ENCODE measurements around the gene ZC2HC1B. TPM values are rescaled to one million over a fixed set of nuclear protein-coding genes. Genes with fewer than 3 reads are reported as not detected.

ZC2HC1B gene
- total RNA-seq, 2 experiments from 2014 or later, result not detected

- CTCF ChIA-PET, result no interaction called here
- H3K36me3 Mint-ChIP-seq (ENCODE audit: low read depth), result no peaks in the 10 kb centered on the region
- no peak for DNase-seq
- H3K4me3 Mint-ChIP-seq, result no peak overlapping the region
- ATAC-seq, result no peak
- H3K4me1 Mint-ChIP-seq, result peaks cover 2% of the 10 kb centered on the region
- H3K9me3 Mint-ChIP-seq (ENCODE audit: low read depth), result no peaks in the 10 kb centered on the region
- intact Hi-C loops (cut with DNase I, micrococcal nuclease), result no loop called here
- H3K27me3 Mint-ChIP-seq, result no peaks in the 10 kb centered on the region
- POLR2A ChIA-PET, result no interaction called here
- no peak overlapping the region for H3K27ac Mint-ChIP-seq
These were observed 112.6 kb downstream of the ZC2HC1B start for GRCh38 chr6:143976806-143977349.

GRCh38 chr6:143980921-143981320 is 116.6 kb downstream of the ZC2HC1B start:
- intact Hi-C loops (cut with DNase I, micrococcal nuclease), result no loop called here
- ATAC-seq (no peak), DNase-seq (no peak)
- Mint-ChIP-seq H3K36me3 (ENCODE audit: low read depth) (no peaks in the 10 kb centered on the region), H3K4me1 (peaks cover 2% of the 10 kb centered on the region), H3K27ac (no peak overlapping the region), H3K9me3 (ENCODE audit: low read depth) (no peaks in the 10 kb centered on the region), H3K27me3 (no peaks in the 10 kb centered on the region), H3K4me3 (no peak overlapping the region)
- POLR2A ChIA-PET, result no interaction called here
- CTCF ChIA-PET, result interaction anchor here (0.8 to 2.1 kb wide), 3 partner anchors 37 to 1330 kb away, joined by 3 to 5 read pairs (median 3); no protein-coding TSS in a partner anchor

GRCh38 chr6:143982968-143983367 is 118.7 kb downstream of the ZC2HC1B start:
- no peaks in the 10 kb centered on the region for H3K9me3 Mint-ChIP-seq (ENCODE audit: low read depth)
- no peaks in the 10 kb centered on the region for H3K4me1 Mint-ChIP-seq
- H3K27me3 Mint-ChIP-seq, result no peaks in the 10 kb centered on the region
- ATAC-seq, result no peak
- no peaks in the 10 kb centered on the region for H3K36me3 Mint-ChIP-seq (ENCODE audit: low read depth)
- no peak overlapping the region for H3K27ac Mint-ChIP-seq
- ChIA-PET POLR2A (no interaction called here), CTCF (interaction anchor here (2.1 kb wide), 1 partner anchor 39 kb away, joined by 5 read pairs; no protein-coding TSS in a partner anchor)
- DNase-seq, result no peak
- H3K4me3 Mint-ChIP-seq, result no peak overlapping the region
- intact Hi-C loops (cut with DNase I, micrococcal nuclease), result no loop called here

GRCh38 chr6:143984666-143985065 is 120.4 kb downstream of the ZC2HC1B start:
- no peak overlapping the region for H3K4me3 Mint-ChIP-seq
- H3K36me3 Mint-ChIP-seq (ENCODE audit: low read depth), result no peaks in the 10 kb centered on the region
- no peak overlapping the region for H3K27ac Mint-ChIP-seq
- H3K4me1 Mint-ChIP-seq, result no peaks in the 10 kb centered on the region
- ATAC-seq (no peak), DNase-seq (no peak)
- ChIA-PET POLR2A (no interaction called here), CTCF (interaction anchor here (1.6 kb wide), 1 partner anchor 14 kb away, joined by 4 read pairs; no protein-coding TSS in a partner anchor)
- H3K27me3 Mint-ChIP-seq, result no peaks in the 10 kb centered on the region
- intact Hi-C loops (cut with DNase I, micrococcal nuclease), result no loop called here
- no peaks in the 10 kb centered on the region for H3K9me3 Mint-ChIP-seq (ENCODE audit: low read depth)

GRCh38 chr6:143986463-143987065 is 122.3 kb downstream of the ZC2HC1B start:
- Mint-ChIP-seq H3K4me1 (no peaks in the 10 kb centered on the region), H3K36me3 (ENCODE audit: low read depth) (no peaks in the 10 kb centered on the region), H3K9me3 (ENCODE audit: low read depth) (no peaks in the 10 kb centered on the region), H3K4me3 (no peak overlapping the region), H3K27me3 (peaks cover 3% of the 10 kb centered on the region), H3K27ac (no peak overlapping the region)
- CTCF ChIA-PET, result interaction anchor here (0.7 to 1.2 kb wide), 6 partner anchors 11 to 395 kb away, joined by 3 to 4 read pairs (median 3); no protein-coding TSS in a partner anchor
- POLR2A ChIA-PET, result no interaction called here
- no peak for DNase-seq
- intact Hi-C loops (cut with DNase I, micrococcal nuclease), result no loop called here
- no peak for ATAC-seq

Other genes starting within 250 kb of the ZC2HC1B start
- gene PHACTR2, start 186.5 kb upstream of the ZC2HC1B start, total RNA-seq, result 10 to 100 TPM; 21.2 to 27.0 TPM
- gene LTV1, start 21.1 kb upstream of the ZC2HC1B start, total RNA-seq, result 10 to 100 TPM; 34.3 to 36.3 TPM
- gene PLAGL1, start 143.8 kb downstream of the ZC2HC1B start, total RNA-seq, result 10 to 100 TPM; 15.9 to 16.3 TPM
- gene SF3B5, start 231.1 kb downstream of the ZC2HC1B start, total RNA-seq, result 100 to 1,000 TPM; 152 to 164 TPM